GM19193 (cell line): ENCODE results near the gene MXD4.

Experiments used
- POLR2A ChIP-seq: IDR thresholded peaks from 4 replicates; pipeline ENCODE4 v1.6.1; 2011; ENCODE audit not compliant: insufficient read depth, insufficient read length; ENCODE audit errors: extremely low read depth

MXD4 gene

GRCh38 chr4:2219233-2219760 lies 42.6 kb downstream of the MXD4 start:
- no peak for TF ChIP-seq POLR2A

- TF ChIP-seq POLR2A, result no peak
Observed at GRCh38 chr4:2218436-2218835, 43.5 kb downstream of the MXD4 start.

DNA sequence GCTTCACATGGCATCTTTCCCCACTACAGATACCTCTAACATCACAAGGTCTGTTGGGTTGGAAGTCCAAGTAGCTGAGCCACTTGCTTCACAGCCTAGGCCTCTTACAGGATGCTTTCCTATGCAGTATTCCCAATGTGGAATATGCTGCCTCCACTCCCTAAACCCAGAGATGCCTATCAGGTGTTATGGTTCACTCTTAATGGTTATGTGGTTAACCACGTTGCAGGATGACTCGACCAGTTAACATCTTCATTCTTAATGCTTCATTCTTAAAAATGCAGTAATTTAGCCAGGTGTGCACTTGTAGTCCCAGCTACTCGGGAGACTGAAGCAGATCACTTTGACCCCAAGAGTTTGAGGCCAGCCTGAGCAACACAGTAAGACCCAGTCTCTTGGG lies 44.2 kb downstream of the MXD4 start:
- TF ChIP-seq POLR2A, result no peak

GRCh38 chr4:2212831-2213230 lies 49.1 kb downstream of the MXD4 start:
- TF ChIP-seq POLR2A, result no peak
